ENCODE measurements around the gene PNMA6A. TPM values are rescaled to one million over a fixed set of nuclear protein-coding genes. Genes with fewer than 3 reads are reported as not detected.

Gene PNMA6A
- total and polyA plus RNA-seq, 2 donors (not counting 3 experiments of a cell fraction or from before 2014, with no cell fraction given), result 1.2 to 1.3 TPM

- Histone ChIP-seq H3K27ac (ENCODE audit: insufficient read depth, low read depth, low read length) (no peak overlapping the region), H3K9me1 (replicated peaks; ENCODE audit: control insufficient read depth, extremely low read depth, insufficient read depth, low read length) (no peaks in the 10 kb centered on the region), H2AFZ (ENCODE audit: low read depth, low read length) (no peak overlapping the region), H3K4me3 (replicated peaks in 1 of 3; ENCODE audit: insufficient read depth in 1 of 3, low read depth in 1 of 3, low read length in 3 of 3) (no peak overlapping the region), H3K36me3 (ENCODE audit: control insufficient read depth in 2 of 2, extremely low read depth in 1 of 2, insufficient read depth in 2 of 2, low read length in 2 of 2) (no peaks in the 10 kb centered on the region), H3K9me3 (replicated peaks; ENCODE audit: control insufficient read depth, insufficient read depth, low read length) (no peaks in the 10 kb centered on the region), H3K79me2 (ENCODE audit: control insufficient read depth, insufficient read depth, low read length) (no peaks in the 10 kb centered on the region), H3K27me3 (ENCODE audit: control insufficient read depth in 2 of 2, insufficient read depth in 2 of 2, low read length in 2 of 2) (peaks cover 5 to 6% of the 10 kb centered on the region in 2 experiments), H4K20me1 (replicated peaks; ENCODE audit: control insufficient read depth, extremely low read depth, insufficient read depth, low read length) (no peaks in the 10 kb centered on the region), H3K9ac (replicated peaks; ENCODE audit: extremely low read depth, insufficient read depth, low read length) (no peak overlapping the region), H3K4me2 (ENCODE audit: insufficient read depth, low read length) (no peak overlapping the region), H3K4me1 (ENCODE audit: control insufficient read depth, extremely low read depth, insufficient read depth, low read length) (no peaks in the 10 kb centered on the region)
- no TSS peak for BruUV-seq (replicated peaks)
- FAIRE-seq (no peak), DNase-seq (ENCODE audit: low read depth, low spot score) (no peak)
- CTCF ChIA-PET, result no interaction called here
- TF ChIP-seq CTCF (IDR thresholded peaks at IDR 0.05; ENCODE audit: extremely low read depth in 1 of 2, insufficient read depth in 1 of 2, low read depth in 1 of 2, low read length in 2 of 2), result no peak
- TF ChIP-seq GATA2 (IDR thresholded peaks at IDR 0.05; ENCODE audit: insufficient read depth, insufficient read length, low read depth, low read length), result no peak
- no peak for TF ChIP-seq EZH2 (IDR thresholded peaks at IDR 0.05; ENCODE audit: borderline replicate concordance, low read depth, low read length, severe bottlenecking)
- TF ChIP-seq POLR2AphosphoS5 (IDR thresholded peaks at IDR 0.05; ENCODE audit: insufficient read depth, low read depth, low read length), result no peak
- TF ChIP-seq JUN (IDR thresholded peaks at IDR 0.05; ENCODE audit: borderline replicate concordance, insufficient read depth, insufficient read length, low read depth), result no peak
- no peak for TF ChIP-seq POLR2A (IDR thresholded peaks at IDR 0.05; ENCODE audit: low read depth, low read length)
- TF ChIP-seq MYC (IDR thresholded peaks at IDR 0.05; ENCODE audit: low read depth, low read length), result no peak
- no peak for TF ChIP-seq MAX (IDR thresholded peaks at IDR 0.05; ENCODE audit: insufficient read depth, insufficient read length)
- no peak for TF ChIP-seq FOS (IDR thresholded peaks at IDR 0.05; ENCODE audit: borderline replicate concordance, insufficient read depth, low read length)
- POLR2A ChIA-PET, result no interaction called here
- intact Hi-C loops (cut with micrococcal nuclease) (no loop called here), dilution Hi-C loops (cut with MboI; ENCODE audit: extremely low pct_ligation_motif_present, low sequenced_read_pairs) (no loop called here)
Observed at GRCh38 chrX:153057281-153057680, 15.0 kb upstream of the PNMA6A start.
